Stimulated activated naive CD8-positive, alpha-beta T cell treated with anti-CD3 and anti-CD28 coated beads, Interleukin-15, Interleukin-2, amounts not matched to agents 100 ng/mL and 50 ng/mL, for 24 hours (primary cell): Measurements from ENCODE around the gene LZTS2.

Experiments
- H3K27ac Mint-ChIP-seq: one replicate; pipeline ENCODE4 v1.8.0; 2021; ENCODE audit warnings: mild to moderate bottlenecking, mixed read lengths
- H3K27me3 Mint-ChIP-seq: one replicate; pipeline ENCODE4 v1.8.0; 2021; ENCODE audit warnings: mixed read lengths
- H3K36me3 Mint-ChIP-seq: one replicate; pipeline ENCODE4 v1.8.0; 2021; ENCODE audit warnings: low read depth, mixed read lengths
- H3K4me1 Mint-ChIP-seq: one replicate; pipeline ENCODE4 v1.8.0; 2021; ENCODE audit warnings: low read depth, mixed read lengths
- H3K4me3 Mint-ChIP-seq: one replicate; pipeline ENCODE4 v1.8.0; 2021; ENCODE audit warnings: mild to moderate bottlenecking, mixed read lengths
- H3K9me3 Mint-ChIP-seq: one replicate; pipeline ENCODE4 v1.8.0; 2021; ENCODE audit warnings: mixed read lengths

LZTS2 gene

GRCh38 chr10:101054351-101054750 is 54.7 kb downstream of the LZTS2 start:
- Mint-ChIP-seq H3K4me1 (peaks cover 17% of the 10 kb centered on the region), H3K9me3 (no peaks in the 10 kb centered on the region), H3K27me3 (peaks cover 15% of the 10 kb centered on the region), H3K27ac (no peak overlapping the region), H3K4me3 (no peak overlapping the region), H3K36me3 (peaks cover 14% of the 10 kb centered on the region)

GRCh38 chr10:101054876-101055275 is 55.3 kb downstream of the LZTS2 start:
- Mint-ChIP-seq H3K9me3 (no peaks in the 10 kb centered on the region), H3K4me1 (peaks cover 18% of the 10 kb centered on the region), H3K36me3 (peaks cover 14% of the 10 kb centered on the region), H3K27ac (no peak overlapping the region), H3K27me3 (peaks cover 10% of the 10 kb centered on the region), H3K4me3 (no peak overlapping the region)

GRCh38 chr10:101055411-101055810 is 55.8 kb downstream of the LZTS2 start:
- peaks cover 6% of the 10 kb centered on the region for H3K27me3 Mint-ChIP-seq
- H3K9me3 Mint-ChIP-seq: no peaks in the 10 kb centered on the region
- peaks cover 16% of the 10 kb centered on the region for H3K4me1 Mint-ChIP-seq
- no peak overlapping the region for H3K27ac Mint-ChIP-seq
- H3K36me3 Mint-ChIP-seq: peaks cover 14% of the 10 kb centered on the region
- no peak overlapping the region for H3K4me3 Mint-ChIP-seq

- Mint-ChIP-seq H3K4me1 (peaks cover 14% of the 10 kb centered on the region), H3K9me3 (no peaks in the 10 kb centered on the region), H3K27me3 (no peaks in the 10 kb centered on the region), H3K27ac (no peak overlapping the region), H3K36me3 (peaks cover 14% of the 10 kb centered on the region), H3K4me3 (no peak overlapping the region)
Measured at GRCh38 chr10:101056365-101057151, 57.0 kb downstream of the LZTS2 start.
